ENCODE results near the gene LRIG1. TPM values are rescaled to one million over a fixed set of nuclear protein-coding genes. Genes with fewer than 3 reads are reported as not detected.

Gene LRIG1
- total and polyA plus RNA-seq, 2 donors from 2014 or later = 8.2 to 20.6 TPM

DNA sequence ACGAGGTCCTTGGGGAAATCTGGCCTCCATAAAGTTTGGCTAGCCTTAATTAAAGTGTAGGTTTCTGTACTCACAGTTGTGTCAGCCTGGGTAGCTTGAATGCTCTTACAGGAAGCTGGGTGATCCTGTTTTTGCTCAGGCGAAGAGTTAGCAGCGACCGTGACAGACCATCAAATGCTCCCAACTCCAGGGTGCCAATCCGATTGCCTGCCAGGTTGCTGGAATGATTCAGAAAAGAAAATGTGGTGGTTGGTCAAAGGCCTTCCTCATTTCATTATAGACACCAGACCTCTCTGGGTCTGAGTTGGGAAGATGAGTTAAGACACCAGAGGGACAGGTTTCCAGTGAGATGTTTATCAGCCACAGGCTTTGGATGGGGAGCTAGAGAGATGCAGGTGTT, 86.0 kb downstream of the LRIG1 start:
- FAIRE-seq = no peak
- H3K27ac ChIP-seq (ENCODE audit: low read depth in 2 of 2, low read length in 2 of 2) = no peak overlapping the region
- H3K36me3 ChIP-seq (ENCODE audit: control insufficient read depth in 2 of 3, insufficient read depth in 3 of 3, low read length in 3 of 3) = peaks cover 0 to 14% (median 5%) of the 10 kb centered on the region in 3 donors
- DNase-seq = no peak
- no peak overlapping the region for H3K4me3 ChIP-seq (ENCODE audit: low read length in 3 of 3)
- no peaks in the 10 kb centered on the region for H3K4me1 ChIP-seq (ENCODE audit: control insufficient read depth in 2 of 3, insufficient read depth in 2 of 3, low read depth in 1 of 3, low read length in 3 of 3)
- intact Hi-C loops (cut with DNase I) = no loop called here
- no peaks in the 10 kb centered on the region for H3K27me3 ChIP-seq (ENCODE audit: control insufficient read depth, insufficient read depth, low read length)
- TF ChIP-seq CTCF (IDR thresholded peaks at IDR 0.05; ENCODE audit: borderline replicate concordance, extremely low read depth, insufficient read depth) = no peak
- no peak overlapping the region for H3K9ac ChIP-seq (ENCODE audit: low read length in 3 of 3)
- H3K9me3 ChIP-seq (ENCODE audit: control insufficient read depth in 2 of 3, insufficient read depth in 1 of 3, low read length in 3 of 3) = no peaks in the 10 kb centered on the region

DNA sequence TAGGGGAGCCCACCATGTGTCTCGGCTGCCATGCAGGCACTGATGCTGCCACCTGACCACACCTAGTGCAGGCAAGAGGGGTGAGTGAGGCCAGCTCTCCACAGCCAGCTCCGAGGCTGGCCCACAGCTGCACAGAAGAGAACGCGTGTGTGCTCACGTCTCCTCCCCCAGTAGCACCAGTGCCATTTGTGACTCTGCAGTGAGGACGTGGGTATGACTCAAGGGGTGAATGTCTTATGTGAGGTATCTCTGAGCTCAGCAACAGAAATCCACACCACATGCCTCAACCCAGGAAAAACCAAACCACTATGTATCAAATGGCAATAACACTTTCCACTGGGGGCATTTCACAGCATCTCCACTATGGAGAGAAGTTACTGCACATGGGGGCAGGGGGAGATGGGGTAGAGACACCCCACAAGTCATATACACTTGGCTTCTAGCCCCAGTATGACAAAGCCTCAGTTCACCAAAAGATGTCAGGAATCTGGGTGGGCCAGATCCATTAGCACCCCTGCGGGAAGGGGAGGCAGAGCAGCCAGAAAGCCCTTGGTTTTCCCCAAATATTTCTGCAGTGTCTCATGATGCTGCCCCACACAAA, 87.6 kb downstream of the LRIG1 start:
- TF ChIP-seq CTCF (IDR thresholded peaks at IDR 0.05; ENCODE audit: borderline replicate concordance, extremely low read depth, insufficient read depth) = no peak
- H3K9me3 ChIP-seq (ENCODE audit: control insufficient read depth in 2 of 3, insufficient read depth in 1 of 3, low read length in 3 of 3) = no peaks in the 10 kb centered on the region
- DNase-seq (peak in 1 of 5 donors; percentile 11), FAIRE-seq (no peak)
- H3K4me1 ChIP-seq (ENCODE audit: control insufficient read depth in 2 of 3, insufficient read depth in 2 of 3, low read depth in 1 of 3, low read length in 3 of 3) = no peaks in the 10 kb centered on the region
- intact Hi-C loops (cut with DNase I) = no loop called here
- no peaks in the 10 kb centered on the region for H3K27me3 ChIP-seq (ENCODE audit: control insufficient read depth, insufficient read depth, low read length)
- no peak overlapping the region for H3K4me3 ChIP-seq (ENCODE audit: low read length in 3 of 3)
- H3K36me3 ChIP-seq (ENCODE audit: control insufficient read depth in 2 of 3, insufficient read depth in 3 of 3, low read length in 3 of 3) = peaks cover 0 to 14% (median 5%) of the 10 kb centered on the region in 3 donors
- H3K27ac ChIP-seq (ENCODE audit: low read depth in 2 of 2, low read length in 2 of 2) = no peak overlapping the region
- no peak overlapping the region for H3K9ac ChIP-seq (ENCODE audit: low read length in 3 of 3)

GRCh38 chr3:66411961-66412887, 88.6 kb downstream of the LRIG1 start:
- Histone ChIP-seq H3K9ac (ENCODE audit: low read length in 3 of 3) (no peak overlapping the region), H3K27me3 (ENCODE audit: control insufficient read depth, insufficient read depth, low read length) (no peaks in the 10 kb centered on the region), H3K36me3 (ENCODE audit: control insufficient read depth in 2 of 3, insufficient read depth in 3 of 3, low read length in 3 of 3) (peaks cover 0 to 14% (median 6%) of the 10 kb centered on the region in 3 donors), H3K9me3 (ENCODE audit: control insufficient read depth in 2 of 3, insufficient read depth in 1 of 3, low read length in 3 of 3) (no peaks in the 10 kb centered on the region), H3K4me3 (ENCODE audit: low read length in 3 of 3) (no peak overlapping the region), H3K27ac (ENCODE audit: low read depth in 2 of 2, low read length in 2 of 2) (no peak overlapping the region), H3K4me1 (ENCODE audit: control insufficient read depth in 2 of 3, insufficient read depth in 2 of 3, low read depth in 1 of 3, low read length in 3 of 3) (no peaks in the 10 kb centered on the region)
- no peak for TF ChIP-seq CTCF (IDR thresholded peaks at IDR 0.05; ENCODE audit: borderline replicate concordance, extremely low read depth, insufficient read depth)
- DNase-seq (peak in 1 of 5 donors; percentile 11), FAIRE-seq (no peak)
- intact Hi-C loops (cut with DNase I) = no loop called here
